GM19372 (cell line): Measurements from ENCODE around the gene ITM2C.

Experiments used
- ATAC-seq: cut with Tn5 transposase; IDR thresholded peaks from one replicate; pipeline ENCODE4 v1.9.1; 2021; ENCODE audit warnings: mild to moderate bottlenecking, low read depth, moderate library complexity; ENCODE audit not compliant: unreplicated experiment

ITM2C gene

DNA sequence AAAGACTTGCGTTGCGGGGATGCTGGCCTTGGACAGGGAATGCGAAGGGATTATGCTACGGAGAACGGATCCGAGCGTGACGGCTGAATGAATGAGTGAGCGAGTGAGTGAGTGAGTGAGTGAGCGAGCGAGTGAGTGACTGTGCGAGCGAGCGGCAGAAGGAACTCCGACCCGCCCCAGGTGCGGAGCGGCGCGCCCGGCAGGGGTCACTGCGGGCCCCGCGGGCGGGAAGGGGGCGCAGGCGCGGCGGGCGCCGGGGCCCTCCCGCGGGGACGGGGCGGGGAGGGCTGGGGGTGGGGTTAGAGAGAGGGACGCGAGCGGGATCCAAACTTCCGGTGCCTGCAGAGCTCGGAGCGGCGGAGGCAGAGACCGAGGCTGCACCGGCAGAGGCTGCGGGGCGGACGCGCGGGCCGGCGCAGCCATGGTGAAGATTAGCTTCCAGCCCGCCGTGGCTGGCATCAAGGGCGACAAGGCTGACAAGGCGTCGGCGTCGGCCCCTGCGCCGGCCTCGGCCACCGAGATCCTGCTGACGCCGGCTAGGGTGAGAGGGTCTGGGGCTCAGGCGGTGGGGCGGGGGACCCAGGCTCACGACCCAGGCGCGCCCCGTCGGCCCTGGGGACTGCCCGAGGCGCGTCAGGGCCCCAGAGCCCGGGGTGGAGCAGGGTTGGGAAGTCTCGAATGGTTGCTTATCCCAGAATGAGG is at the start of gene ITM2C:
TSS of gene ITM2C (plus strand) at position 338 of the 702 bp plus-strand sequence. CDS start at position 422, 84 bp downstream.
- peak; percentile 62 for ATAC-seq

- no peak for ATAC-seq
These were observed 49.7 kb upstream of the ITM2C start for GRCh38 chr2:230815088-230815487.

- no peak for ATAC-seq
These were observed 48.0 kb upstream of the ITM2C start for GRCh38 chr2:230816735-230817134.

- no peak for ATAC-seq
These were observed 45.3 kb upstream of the ITM2C start for GRCh38 chr2:230819433-230819832.

GRCh38 chr2:230821261-230821990 is 43.3 kb upstream of the ITM2C start:
- ATAC-seq, result no peak

DNA sequence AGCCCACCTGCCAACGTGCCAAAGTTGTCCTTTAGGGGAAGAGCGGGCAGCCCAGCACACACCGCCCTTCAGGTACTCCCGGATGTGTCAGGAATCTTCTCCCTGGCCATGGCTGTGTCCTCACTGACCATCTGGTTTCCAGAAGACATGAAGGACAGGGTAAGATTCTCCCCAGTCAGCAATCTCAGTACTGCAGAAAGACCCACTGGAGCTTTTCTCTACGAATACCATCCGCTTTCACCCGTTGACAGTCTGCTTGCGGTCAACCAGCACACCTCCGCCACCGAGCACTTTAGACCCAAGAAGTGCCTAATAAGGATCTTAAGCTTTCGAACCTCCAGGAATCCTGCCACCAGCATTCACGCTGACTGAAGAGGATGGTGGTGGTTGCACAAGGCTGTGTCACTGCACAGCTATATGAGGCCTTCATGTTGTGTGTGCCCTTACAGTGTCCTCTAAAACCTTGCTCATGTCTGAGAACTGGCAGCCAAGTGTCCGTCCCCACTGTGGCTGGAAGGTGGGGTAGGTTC is 42.7 kb upstream of the ITM2C start:
- no peak for ATAC-seq

DNA sequence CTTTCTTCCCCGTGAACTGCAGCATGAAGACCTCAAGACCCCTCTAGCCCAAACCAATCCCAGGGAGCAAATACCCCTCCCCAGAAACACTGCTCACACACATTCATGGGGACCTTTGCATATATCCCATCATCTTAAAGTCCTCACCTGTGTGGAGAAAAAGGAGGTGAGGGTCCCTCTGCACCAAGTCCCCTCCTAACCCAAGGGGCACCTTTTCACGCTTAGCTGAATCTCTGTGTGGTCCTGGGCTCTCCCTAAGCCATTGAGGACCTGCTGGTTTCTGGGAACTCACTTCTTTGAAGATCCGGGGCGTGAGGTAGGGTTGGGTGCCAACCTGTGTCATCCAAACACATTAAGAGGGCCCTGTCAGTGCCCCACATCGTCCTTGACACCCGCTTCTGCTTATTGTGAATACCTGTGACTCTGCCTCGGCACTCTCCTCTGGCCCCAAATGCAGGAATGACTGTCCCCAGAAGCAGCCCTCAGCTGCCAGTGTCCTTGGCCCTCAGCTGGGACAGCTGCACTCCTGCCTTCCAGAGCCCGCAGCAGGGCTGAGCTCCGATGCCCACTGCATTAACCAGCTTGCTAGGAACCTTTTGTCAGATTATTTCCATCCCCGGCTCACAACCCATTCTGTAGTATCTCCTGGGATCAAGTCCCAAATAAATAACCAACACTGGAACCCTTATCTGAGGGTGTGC is 41.3 kb upstream of the ITM2C start:
- no peak for ATAC-seq

DNA sequence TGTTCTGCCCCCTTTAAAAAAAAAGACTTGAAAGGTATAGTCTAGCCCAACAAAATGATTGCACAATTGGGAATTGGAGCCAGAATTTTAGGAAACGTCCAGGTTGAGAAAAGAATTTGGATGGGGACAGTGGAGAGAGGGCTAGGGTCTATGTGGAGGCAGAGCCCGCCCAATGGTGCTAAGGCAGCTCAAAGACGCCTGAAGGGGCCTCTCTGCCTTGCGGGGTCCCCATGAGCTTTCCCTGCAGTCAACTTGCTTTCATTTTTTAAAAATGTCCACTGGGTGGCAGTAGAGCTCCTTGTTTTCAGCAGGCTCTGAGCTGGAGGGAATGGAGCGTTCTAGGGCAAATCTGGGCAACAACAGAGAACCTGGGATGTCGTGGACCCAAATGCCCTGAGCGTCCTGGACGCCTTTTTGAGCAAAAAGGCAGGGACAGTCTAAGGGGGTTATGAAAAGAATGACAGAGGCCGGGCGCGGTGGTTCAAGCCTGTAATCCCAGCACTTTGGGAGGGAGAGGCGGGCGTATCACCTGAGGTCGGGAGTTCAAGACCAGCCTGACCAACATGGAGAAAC is 40.2 kb upstream of the ITM2C start:
- ATAC-seq, result peak; percentile 65

DNA sequence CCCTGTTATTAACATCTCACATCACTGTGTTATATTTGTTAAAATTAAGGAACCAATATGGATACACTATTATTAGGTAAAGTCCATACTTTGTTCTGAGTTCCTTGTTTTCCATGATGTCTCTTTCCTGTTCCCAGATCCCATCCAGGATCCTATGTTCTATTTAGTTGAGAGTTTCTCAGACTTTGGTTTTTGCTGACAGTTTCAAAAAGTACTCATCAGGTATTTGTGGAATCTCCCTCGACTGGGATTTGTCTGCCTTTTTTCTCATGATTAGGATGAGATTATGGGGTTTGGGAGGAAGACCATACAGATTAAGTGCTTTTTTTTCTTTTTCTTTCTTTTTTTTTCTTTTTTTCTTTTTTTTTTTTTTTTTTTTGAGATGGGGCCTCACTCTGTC is 39.4 kb upstream of the ITM2C start:
- ATAC-seq, result no peak

DNA sequence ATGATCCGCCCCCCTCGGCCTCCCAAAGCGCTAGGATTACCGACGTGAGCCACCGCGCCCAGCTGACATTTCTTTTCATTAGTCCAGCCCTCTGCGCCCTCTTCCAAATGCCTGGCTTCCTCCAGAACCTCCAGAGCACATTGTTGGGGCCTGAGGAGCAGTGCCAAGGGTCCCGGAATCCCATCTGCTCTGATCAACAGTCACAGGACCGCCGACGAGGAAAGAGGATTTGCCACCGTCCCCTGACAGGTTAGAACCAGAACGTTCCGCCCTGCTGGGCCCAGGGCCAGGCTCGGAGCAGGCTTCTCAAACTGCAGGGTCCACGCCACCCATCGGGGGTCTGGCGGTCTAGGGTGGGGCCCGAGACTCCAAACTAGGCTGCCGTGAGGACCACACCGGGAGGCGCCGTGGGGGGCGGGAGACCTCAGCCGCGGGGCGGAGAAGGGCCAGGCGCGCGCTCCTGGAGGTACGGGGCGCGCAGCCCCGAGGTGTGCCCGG is 36.9 kb upstream of the ITM2C start:
- no peak for ATAC-seq

DNA sequence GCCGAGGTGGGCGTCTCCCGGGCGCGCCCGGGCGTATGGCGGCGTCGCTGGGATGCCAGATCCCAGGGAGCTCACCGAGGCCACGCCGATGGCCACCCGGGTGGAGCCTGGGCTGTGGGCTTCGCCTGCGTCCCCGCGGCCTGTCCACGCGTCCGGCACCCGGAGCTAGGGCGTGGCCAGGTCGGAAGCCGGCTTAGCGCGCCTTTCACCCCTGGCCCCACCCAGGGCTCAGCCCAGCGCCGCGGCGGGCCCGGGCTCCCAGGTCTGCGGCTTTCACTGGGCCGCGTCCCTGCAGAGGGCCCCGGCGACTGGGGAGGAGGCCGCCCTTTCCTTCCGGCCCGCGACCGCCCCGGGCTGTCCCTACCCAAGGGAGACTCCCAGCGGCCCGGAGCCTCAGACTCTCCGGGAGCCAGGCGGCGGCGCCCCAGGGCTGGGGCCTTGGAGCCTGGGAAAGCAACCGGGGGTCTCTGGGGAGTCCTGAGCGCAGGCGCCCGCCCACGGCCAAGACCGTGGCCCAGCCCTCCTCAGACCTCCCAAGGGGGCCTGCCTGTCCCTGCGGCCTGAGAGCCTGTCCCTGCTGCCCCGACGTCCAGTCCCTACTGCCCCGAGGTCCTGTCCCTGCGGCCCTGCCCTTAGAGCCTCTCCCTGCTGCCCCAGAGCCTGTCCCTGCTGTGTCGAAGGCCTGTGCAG is 36.3 kb upstream of the ITM2C start:
- no peak for ATAC-seq

GRCh38 chr2:230829293-230829692 is 35.4 kb upstream of the ITM2C start:
- no peak for ATAC-seq

GRCh38 chr2:230829959-230830358 is 34.8 kb upstream of the ITM2C start:
- ATAC-seq, result no peak

DNA sequence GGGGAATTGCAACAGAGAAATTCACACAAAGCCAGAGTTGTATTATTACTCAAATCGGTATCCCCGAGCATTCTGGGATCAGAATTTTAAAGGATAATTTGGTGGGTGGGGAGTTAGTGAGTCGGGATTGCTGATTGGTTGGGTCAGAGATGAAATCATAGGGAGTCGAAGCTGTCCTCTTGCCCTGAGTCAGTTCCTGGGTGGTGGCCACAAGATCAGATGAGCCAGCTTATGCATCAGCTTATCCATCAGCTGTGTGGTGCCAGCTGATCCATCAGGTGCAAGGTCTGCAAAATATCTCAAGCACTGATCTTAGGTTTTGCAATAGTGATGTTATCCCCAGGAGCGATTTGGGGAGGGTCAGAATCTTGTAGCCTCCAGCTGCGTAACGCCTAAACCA is 34.3 kb upstream of the ITM2C start:
- ATAC-seq, result no peak

GRCh38 chr2:230840301-230840700 is 24.4 kb upstream of the ITM2C start:
- ATAC-seq, result no peak

DNA sequence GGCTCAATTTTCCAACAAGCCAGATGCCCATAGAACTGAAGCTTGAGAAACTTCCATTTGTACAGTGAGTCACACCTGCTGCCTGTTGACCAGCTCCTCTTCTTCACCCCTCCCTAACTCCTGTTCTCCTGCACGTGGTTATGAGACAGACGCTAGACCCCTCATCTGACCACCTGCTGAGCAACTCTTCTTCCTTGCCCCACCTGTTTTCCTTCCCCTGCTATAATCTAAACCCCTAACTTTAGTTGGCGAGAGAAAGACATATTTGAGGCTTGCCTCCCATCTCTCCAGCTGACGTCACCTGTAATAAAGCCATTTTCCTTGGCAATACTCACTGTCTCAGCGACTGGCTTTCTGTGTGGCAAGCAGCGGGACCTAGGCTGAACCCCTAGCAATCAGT is 22.3 kb upstream of the ITM2C start:
- ATAC-seq, result no peak

GRCh38 chr2:230843132-230843531 is 21.6 kb upstream of the ITM2C start:
- ATAC-seq, result no peak

DNA sequence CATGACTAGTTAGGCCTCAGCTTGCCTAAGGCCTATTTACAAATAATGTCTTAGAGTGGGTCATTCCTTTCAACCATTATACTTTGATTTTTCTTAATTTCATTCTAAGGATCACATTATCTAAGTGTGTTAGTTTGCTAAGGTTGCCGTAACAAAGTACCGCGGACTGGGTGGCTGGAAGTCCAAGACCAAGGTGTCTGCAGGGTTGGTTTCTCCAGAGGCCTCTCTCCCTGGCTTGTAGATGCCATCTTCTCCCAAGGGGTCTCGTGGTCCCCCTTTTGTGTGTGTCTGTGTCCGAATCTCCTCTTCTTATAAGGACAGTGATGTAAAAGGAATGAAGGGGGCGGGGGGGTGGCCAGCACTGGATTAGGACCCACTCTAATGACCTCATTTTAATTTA is 18.4 kb upstream of the ITM2C start:
- no peak for ATAC-seq

DNA sequence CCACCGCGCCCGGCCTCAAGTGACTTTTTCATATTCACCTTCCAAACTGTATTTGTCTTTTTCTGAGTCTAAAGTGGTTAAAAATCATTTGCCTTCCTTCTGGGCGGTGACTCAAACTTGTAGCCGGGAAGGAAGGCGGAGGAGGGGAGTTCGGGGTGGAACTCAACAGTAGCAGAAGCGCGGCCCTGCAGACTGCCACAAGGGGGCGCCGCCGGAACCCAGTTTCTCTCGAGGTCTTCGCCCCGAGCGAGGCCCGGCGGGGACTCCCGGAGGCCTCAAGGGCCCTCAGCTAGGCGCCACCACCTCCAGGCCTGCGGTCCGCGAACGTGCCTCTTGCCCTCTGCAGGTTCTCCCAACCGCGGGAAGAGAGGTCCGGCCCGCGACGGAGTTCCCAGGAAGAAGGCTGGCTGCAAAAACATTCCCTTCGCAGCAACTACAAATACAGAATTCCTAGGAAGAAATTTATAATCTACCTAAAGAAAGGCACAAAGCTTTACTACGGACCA is 16.8 kb upstream of the ITM2C start:
- peak; percentile 75 for ATAC-seq
